Left cardiac atrium (tissue), 2 donors: ENCODE measurements around the gene DNPH1. TPM values are rescaled to one million over a fixed set of nuclear protein-coding genes. Genes with fewer than 3 reads are reported as not detected.

Experiments used
- total RNA-seq, 2 donors: library from RNA; stranded (reverse); fragmentation: NEBNext Ultra II Directional; extraction: Animal tissue kit (Norgen Biotek cat#: 25700); gene quantifications; one replicate each; pipeline ENCODE4 v1.2.1, GENCODE V29; 2021
- donor health status: DM: no; HTN: yes; CAD: no; lungs with severe emphysema.
- donor health status: DM: yes; HTN: yes; CAD: no.

Gene DNPH1
- total RNA-seq, 2 donors from 2014 or later = 22.7 to 35.4 TPM

Other genes starting within 250 kb of the DNPH1 start
- 10 to 100 TPM; 25.2 to 30.2 TPM for gene PPP2R5D, start 244.9 kb downstream of the DNPH1 start, total RNA-seq
- 10 to 100 TPM; 31.9 to 37.6 TPM for gene MEA1, start 215.5 kb downstream of the DNPH1 start, total RNA-seq
- gene KLHDC3, start 215.2 kb downstream of the DNPH1 start, total RNA-seq = 100 to 1,000 TPM in 1 of 2 donors, 10 to 100 TPM in 1; 81.5 to 113 TPM
- 10 to 100 TPM; 24.7 to 37.0 TPM for gene RRP36, start 207.9 kb downstream of the DNPH1 start, total RNA-seq
- gene CUL7, start 175.6 kb downstream of the DNPH1 start, total RNA-seq = 10 to 100 TPM in 1 of 2 donors, 1 to 10 TPM in 1; 7.6 to 10.8 TPM
- gene MRPL2, start 170.0 kb downstream of the DNPH1 start, total RNA-seq = 10 to 100 TPM; 76.3 to 97.1 TPM
- gene KLC4, start 169.8 kb downstream of the DNPH1 start, total RNA-seq = 10 to 100 TPM; 37.0 to 37.5 TPM
- 1 to 10 TPM; 6.6 to 7.8 TPM for gene PTK7, start 153.2 kb downstream of the DNPH1 start, total RNA-seq
- gene SRF, start 58.2 kb downstream of the DNPH1 start, total RNA-seq = 10 to 100 TPM; 68.0 to 92.0 TPM
- gene CUL9, start 47.3 kb downstream of the DNPH1 start, total RNA-seq = 10 to 100 TPM; 14.6 to 17.4 TPM
- gene TTBK1, start 14.0 kb upstream of the DNPH1 start, total RNA-seq = under 1 TPM; 0.13 to 0.24 TPM
- gene SLC22A7, start 68.8 kb upstream of the DNPH1 start, total RNA-seq = not detected
- gene CRIP3, start 79.3 kb upstream of the DNPH1 start, total RNA-seq = 1 to 10 TPM in 1 of 2 donors, under 1 TPM in 1; 0.85 to 1.5 TPM
- 10 to 100 TPM in 1 of 2 donors, 1 to 10 TPM in 1; 9.8 to 10.0 TPM for gene ZNF318, start 140.2 kb upstream of the DNPH1 start, total RNA-seq
- gene ABCC10, start 198.1 kb upstream of the DNPH1 start, total RNA-seq = 10 to 100 TPM; 12.5 to 13.7 TPM
- under 1 TPM in 1 of 2 donors, not detected in 1; 0.68 TPM for gene DLK2, start 226.1 kb upstream of the DNPH1 start, total RNA-seq
- gene TJAP1, start 248.1 kb upstream of the DNPH1 start, total RNA-seq = 10 to 100 TPM; 17.4 to 18.3 TPM